22Rv1 (cell line): Measurements from ENCODE around the gene ITM2B.
"Not testable (repeated sequence)": the region's sequence is repeated elsewhere in the genome, so short reads cannot be mapped to it uniquely, and the experiment has no call there.

Experiments
- ZFX ChIP-seq: fragments of 450-650 bp; IDR thresholded peaks from 2 replicates; pipeline ENCODE4 v1.6.1; 2017; ENCODE audit warnings: antibody characterized with exemption, borderline replicate concordance
- TF ChIP-seq, protein P1 (sequence below): fragments of 450-650 bp; IDR thresholded peaks from 2 replicates; pipeline ENCODE4 v1.5.1; 2017; ENCODE audit warnings: mild to moderate bottlenecking

DNA sequence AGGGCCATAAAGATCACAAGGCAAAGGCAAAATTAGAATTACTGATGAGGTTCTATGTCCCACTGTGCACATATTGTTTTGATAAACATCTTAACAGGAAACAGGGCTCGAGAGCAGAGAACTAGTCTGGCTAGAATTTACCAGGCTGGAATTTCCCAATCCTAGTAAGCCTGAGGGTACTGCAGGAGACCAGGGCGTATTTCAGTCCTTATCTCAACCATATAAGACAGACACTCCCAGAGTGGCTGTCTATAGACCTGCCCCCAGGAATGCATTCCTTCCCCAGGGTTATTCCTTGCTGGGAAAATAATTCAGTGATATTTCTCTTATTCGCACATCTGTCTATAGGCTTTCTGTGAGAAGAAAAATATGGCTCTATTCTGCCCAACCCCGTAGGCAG is 25.8 kb upstream of the ITM2B start:
- TF ChIP-seq, protein P1, sequence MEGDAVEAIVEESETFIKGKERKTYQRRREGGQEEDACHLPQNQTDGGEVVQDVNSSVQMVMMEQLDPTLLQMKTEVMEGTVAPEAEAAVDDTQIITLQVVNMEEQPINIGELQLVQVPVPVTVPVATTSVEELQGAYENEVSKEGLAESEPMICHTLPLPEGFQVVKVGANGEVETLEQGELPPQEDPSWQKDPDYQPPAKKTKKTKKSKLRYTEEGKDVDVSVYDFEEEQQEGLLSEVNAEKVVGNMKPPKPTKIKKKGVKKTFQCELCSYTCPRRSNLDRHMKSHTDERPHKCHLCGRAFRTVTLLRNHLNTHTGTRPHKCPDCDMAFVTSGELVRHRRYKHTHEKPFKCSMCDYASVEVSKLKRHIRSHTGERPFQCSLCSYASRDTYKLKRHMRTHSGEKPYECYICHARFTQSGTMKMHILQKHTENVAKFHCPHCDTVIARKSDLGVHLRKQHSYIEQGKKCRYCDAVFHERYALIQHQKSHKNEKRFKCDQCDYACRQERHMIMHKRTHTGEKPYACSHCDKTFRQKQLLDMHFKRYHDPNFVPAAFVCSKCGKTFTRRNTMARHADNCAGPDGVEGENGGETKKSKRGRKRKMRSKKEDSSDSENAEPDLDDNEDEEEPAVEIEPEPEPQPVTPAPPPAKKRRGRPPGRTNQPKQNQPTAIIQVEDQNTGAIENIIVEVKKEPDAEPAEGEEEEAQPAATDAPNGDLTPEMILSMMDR: not testable (repeated sequence)
- not testable (repeated sequence) for TF ChIP-seq ZFX
